Measurements from ENCODE around the gene PLA2G4E. TPM values are rescaled to one million over a fixed set of nuclear protein-coding genes. Genes with fewer than 3 reads are reported as not detected.

PLA2G4E gene
- total and polyA plus RNA-seq, 8 donors = 0.78 TPM; not detected in 7

DNA sequence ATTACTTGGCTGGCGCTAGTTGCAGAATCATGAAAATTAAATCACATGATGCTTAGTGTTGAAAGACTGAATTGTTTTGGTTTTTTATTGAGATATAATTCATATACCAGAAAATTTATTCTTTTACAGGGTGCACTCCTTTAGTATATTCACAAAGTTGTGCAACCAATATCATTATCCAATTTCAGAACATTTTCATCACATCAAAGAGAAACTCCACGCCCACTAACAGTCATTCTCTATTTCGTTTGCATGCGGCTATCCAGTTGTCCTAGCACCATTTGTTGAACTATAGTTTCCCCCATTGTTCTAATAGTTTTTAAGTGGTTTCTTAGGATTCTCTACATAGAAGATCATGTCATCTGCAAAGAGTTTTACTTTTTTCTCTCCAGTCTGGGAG lies 52.1 kb downstream of the PLA2G4E start:
- H3K4me3 ChIP-seq = no peak overlapping the region
- peaks cover 14 to 74% (median 54%) of the 10 kb centered on the region in 4 donors for H3K4me1 ChIP-seq
- H3K27ac ChIP-seq = peak overlapping the region in 4 of 5 donors; percentile 93 to 99 (median 96)
- H3K36me3 ChIP-seq = no peaks in the 10 kb centered on the region
- WGBS, 5 donors = 84 to 90% (median 89%) methylated on average over 4 of the region's 4 CpGs
- TF ChIP-seq, protein P1, sequence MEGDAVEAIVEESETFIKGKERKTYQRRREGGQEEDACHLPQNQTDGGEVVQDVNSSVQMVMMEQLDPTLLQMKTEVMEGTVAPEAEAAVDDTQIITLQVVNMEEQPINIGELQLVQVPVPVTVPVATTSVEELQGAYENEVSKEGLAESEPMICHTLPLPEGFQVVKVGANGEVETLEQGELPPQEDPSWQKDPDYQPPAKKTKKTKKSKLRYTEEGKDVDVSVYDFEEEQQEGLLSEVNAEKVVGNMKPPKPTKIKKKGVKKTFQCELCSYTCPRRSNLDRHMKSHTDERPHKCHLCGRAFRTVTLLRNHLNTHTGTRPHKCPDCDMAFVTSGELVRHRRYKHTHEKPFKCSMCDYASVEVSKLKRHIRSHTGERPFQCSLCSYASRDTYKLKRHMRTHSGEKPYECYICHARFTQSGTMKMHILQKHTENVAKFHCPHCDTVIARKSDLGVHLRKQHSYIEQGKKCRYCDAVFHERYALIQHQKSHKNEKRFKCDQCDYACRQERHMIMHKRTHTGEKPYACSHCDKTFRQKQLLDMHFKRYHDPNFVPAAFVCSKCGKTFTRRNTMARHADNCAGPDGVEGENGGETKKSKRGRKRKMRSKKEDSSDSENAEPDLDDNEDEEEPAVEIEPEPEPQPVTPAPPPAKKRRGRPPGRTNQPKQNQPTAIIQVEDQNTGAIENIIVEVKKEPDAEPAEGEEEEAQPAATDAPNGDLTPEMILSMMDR (IDR thresholded peaks at IDR 0.05) = no peak
- TF ChIP-seq EP300 (IDR thresholded peaks at IDR 0.05) (no peak), POLR2AphosphoS5 (IDR thresholded peaks at IDR 0.05) (no peak), POLR2A (IDR thresholded peaks at IDR 0.05) (no peak)
- H3K9me3 ChIP-seq = no peaks in the 10 kb centered on the region
- intact Hi-C loops (cut with DNase I; ENCODE audit: low total_unique reads) = no loop called here
- DNase-seq = no peak
- no peaks in the 10 kb centered on the region for H3K27me3 ChIP-seq

DNA sequence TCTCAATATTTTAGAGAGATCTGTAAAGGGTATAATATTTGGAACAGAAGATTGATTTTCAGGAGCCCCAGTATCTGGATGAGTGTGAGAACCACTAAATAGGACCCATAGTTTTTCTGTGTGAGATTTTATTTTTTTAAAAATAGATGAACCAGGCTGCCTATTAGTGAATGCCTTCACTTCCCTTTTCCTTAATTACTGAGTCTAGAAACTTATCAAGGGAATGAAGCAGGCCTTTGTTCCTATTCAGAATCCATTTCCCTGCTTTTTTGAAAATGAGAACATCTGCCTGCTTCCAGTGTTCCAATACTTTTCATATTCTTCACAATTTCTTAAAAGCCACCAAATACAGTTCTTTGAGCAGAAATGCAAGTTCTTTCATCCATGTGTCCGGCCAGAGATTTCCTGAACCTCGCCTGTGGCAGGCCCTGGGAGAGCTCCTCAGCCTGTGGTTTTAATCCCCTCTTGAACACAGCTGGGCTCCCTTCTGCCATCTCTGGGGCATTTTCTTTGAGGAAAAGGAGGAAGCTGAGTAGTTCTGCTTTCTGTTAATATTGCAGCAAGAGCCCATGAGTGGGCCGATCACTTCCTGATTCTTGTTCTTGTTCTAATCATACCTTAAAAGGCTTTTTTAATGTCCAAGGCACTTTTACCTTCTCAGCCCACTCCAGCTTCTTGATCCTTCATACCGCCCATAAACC lies 53.2 kb downstream of the PLA2G4E start:
- TF ChIP-seq POLR2A (IDR thresholded peaks at IDR 0.05) (no peak), EP300 (IDR thresholded peaks at IDR 0.05) (no peak), POLR2AphosphoS5 (IDR thresholded peaks at IDR 0.05) (no peak)
- TF ChIP-seq, protein P1 (IDR thresholded peaks at IDR 0.05) = no peak
- peak; percentile 27 to 48 for DNase-seq
- Histone ChIP-seq H3K27me3 (no peaks in the 10 kb centered on the region), H3K9me3 (no peaks in the 10 kb centered on the region), H3K27ac (peak overlapping the region; percentile 46 to 96 (median 71)), H3K4me1 (peaks cover 14 to 65% (median 52%) of the 10 kb centered on the region in 4 donors), H3K4me3 (no peak overlapping the region), H3K36me3 (no peaks in the 10 kb centered on the region)
- intact Hi-C loops (cut with DNase I; ENCODE audit: low total_unique reads) = no loop called here
- 54 to 65% (median 56%) methylated on average over 4 of the region's 4 CpGs for WGBS, 5 donors

DNA sequence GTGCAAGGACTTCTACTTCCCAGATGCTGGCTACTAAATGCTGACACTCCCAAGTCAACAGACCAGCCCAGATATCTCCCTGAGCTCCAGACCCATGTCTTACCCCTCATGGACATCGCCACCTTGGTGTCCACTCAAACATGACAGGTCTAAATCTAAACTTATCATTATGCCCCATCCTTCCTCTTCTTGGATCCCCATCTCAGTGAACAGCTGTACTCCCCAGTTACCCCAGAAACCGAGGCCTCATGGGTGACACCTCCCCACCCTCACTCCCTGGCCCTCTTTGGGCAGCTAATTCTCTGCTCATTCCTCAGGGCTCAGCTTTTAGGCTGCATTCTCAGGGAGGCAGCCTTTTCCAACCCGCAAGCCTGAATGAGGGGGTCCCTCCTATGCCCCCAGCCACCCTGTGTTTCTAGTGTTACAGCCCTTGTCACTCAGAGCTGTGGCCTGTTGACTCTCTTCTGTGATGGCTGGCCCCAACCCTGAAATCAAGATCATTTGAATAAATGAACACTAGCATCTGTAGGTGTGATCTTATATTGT lies 53.8 kb downstream of the PLA2G4E start:
- H3K27ac ChIP-seq = peak overlapping the region in 4 of 5 donors; percentile 69 to 96 (median 82)
- peaks cover 14 to 72% (median 52%) of the 10 kb centered on the region in 4 donors for H3K4me1 ChIP-seq
- no peaks in the 10 kb centered on the region for H3K9me3 ChIP-seq
- no peaks in the 10 kb centered on the region for H3K27me3 ChIP-seq
- no peak overlapping the region for H3K4me3 ChIP-seq
- 86 to 95% (median 92%) methylated on average over 3 of the region's 3 CpGs for WGBS, 5 donors
- peak in 1 of 2 donors; percentile 20 for DNase-seq
- intact Hi-C loops (cut with DNase I; ENCODE audit: low total_unique reads) = no loop called here
- H3K36me3 ChIP-seq = no peaks in the 10 kb centered on the region
- TF ChIP-seq POLR2A (IDR thresholded peaks at IDR 0.05) (no peak), POLR2AphosphoS5 (IDR thresholded peaks at IDR 0.05) (no peak), EP300 (IDR thresholded peaks at IDR 0.05) (no peak)
- TF ChIP-seq, protein P1 (IDR thresholded peaks at IDR 0.05) = no peak

DNA sequence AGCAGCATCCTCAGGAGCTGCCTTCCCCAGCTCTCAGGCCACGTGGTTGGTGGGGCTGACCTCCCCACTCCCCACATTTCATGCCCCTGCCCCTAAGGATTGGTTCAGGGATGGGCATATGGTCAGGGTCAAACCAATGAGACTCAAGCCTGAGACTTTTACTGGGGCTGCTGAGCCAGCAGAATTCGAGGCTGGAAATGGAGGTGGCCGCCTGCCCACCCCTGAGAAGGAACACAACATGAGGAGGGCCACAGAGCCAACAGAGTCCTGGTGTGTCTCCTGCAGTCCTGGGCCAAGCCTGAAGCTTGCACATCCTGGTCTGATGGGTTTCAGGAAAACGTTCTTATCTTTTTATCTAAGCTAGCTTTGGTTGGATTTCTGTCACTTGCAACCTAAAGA lies 54.4 kb downstream of the PLA2G4E start:
- DNase-seq = peak in 1 of 2 donors; percentile 11
- Histone ChIP-seq H3K9me3 (no peaks in the 10 kb centered on the region), H3K4me1 (peaks cover 20 to 74% (median 53%) of the 10 kb centered on the region in 4 donors), H3K27ac (peak overlapping the region in 4 of 5 donors; percentile 69 to 96 (median 82)), H3K27me3 (no peaks in the 10 kb centered on the region), H3K36me3 (no peaks in the 10 kb centered on the region), H3K4me3 (no peak overlapping the region)
- WGBS, 5 donors = 64 to 75% (median 73%) methylated on average over 4 of the region's 4 CpGs
- intact Hi-C loops (cut with DNase I; ENCODE audit: low total_unique reads) = no loop called here
- no peak for TF ChIP-seq EP300 (IDR thresholded peaks at IDR 0.05)
- TF ChIP-seq, protein P1 (IDR thresholded peaks at IDR 0.05) = no peak
- no peak for TF ChIP-seq POLR2A (IDR thresholded peaks at IDR 0.05)
